ENCODE data around the gene NPR1. TPM values are rescaled to one million over a fixed set of nuclear protein-coding genes. Genes with fewer than 3 reads are reported as not detected.

NPR1 gene
- total and polyA plus RNA-seq, 2 of the 13 experiments (the other 11 are each of a cell fraction or from before 2014, with no cell fraction given): not detected

DNA sequence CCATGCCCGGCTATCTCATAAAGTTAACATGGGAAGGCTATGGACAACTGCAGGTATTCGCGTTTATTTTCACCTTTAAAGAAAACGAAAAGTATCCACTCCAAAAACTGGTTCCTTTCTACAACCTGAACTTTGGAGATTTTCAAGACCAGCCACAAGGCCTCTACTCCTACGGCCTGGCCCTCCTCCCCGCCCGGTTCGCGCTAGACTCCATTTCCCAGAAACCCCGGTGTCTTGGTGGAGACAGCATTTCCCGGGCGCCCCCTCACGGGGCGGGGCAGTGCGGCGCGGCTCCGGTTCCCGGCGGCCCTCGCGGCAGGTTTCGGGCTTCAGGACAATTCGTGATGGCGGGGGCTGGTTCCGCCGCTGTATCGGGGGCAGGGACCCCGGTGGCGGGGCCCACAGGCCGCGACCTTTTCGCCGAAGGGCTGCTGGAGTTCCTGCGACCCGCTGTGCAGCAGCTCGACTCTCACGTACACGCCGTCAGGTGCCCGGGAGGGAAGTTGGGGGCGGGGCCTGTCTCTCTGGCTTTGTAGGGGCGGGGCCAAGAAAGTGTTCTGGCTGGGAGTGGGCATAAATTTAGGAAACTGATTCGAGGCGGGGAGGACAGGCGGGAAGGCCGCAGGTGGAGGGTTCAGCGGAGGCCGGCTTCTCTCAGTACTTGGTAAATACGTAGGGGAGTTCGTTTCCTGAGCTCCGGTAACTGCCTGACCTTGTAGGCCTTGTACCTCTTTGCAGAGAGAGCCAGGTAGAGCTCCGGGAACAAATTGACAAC, 19.9 kb upstream of the NPR1 start, which contains the start of gene SNAPIN (continued):
- TF ChIP-seq, protein P1, sequence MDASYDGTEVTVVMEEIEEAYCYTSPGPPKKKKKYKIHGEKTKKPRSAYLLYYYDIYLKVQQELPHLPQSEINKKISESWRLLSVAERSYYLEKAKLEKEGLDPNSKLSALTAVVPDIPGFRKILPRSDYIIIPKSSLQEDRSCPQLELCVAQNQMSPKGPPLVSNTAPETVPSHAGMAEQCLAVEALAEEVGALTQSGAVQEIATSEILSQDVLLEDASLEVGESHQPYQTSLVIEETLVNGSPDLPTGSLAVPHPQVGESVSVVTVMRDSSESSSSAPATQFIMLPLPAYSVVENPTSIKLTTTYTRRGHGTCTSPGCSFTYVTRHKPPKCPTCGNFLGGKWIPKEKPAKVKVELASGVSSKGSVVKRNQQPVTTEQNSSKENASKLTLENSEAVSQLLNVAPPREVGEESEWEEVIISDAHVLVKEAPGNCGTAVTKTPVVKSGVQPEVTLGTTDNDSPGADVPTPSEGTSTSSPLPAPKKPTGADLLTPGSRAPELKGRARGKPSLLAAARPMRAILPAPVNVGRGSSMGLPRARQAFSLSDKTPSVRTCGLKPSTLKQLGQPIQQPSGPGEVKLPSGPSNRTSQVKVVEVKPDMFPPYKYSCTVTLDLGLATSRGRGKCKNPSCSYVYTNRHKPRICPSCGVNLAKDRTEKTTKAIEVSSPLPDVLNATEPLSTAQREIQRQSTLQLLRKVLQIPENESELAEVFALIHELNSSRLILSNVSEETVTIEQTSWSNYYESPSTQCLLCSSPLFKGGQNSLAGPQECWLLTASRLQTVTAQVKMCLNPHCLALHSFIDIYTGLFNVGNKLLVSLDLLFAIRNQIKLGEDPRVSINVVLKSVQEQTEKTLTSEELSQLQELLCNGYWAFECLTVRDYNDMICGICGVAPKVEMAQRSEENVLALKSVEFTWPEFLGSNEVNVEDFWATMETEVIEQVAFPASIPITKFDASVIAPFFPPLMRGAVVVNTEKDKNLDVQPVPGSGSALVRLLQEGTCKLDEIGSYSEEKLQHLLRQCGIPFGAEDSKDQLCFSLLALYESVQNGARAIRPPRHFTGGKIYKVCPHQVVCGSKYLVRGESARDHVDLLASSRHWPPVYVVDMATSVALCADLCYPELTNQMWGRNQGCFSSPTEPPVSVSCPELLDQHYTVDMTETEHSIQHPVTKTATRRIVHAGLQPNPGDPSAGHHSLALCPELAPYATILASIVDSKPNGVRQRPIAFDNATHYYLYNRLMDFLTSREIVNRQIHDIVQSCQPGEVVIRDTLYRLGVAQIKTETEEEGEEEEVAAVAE (CRISPR knock-in tag; IDR thresholded peaks at IDR 0.05; ENCODE audit: borderline replicate concordance): peak; percentile 94
- TF ChIP-seq SSRP1 (CRISPR knock-in tag; IDR thresholded peaks at IDR 0.05) (no peak), CHCHD3 (CRISPR knock-in tag; IDR thresholded peaks at IDR 0.05) (no peak), ETV5 (CRISPR knock-in tag; IDR thresholded peaks at IDR 0.05; ENCODE audit: borderline replicate concordance) (no peak; the same call in 1 of the 2 replicates), ISX (CRISPR knock-in tag; conservative IDR thresholded peaks at IDR 0.05) (no peak), ZNF468 (CRISPR knock-in tag; IDR thresholded peaks at IDR 0.05) (no peak), PHF20 (CRISPR knock-in tag; IDR thresholded peaks at IDR 0.05) (peak; percentile 75), ZNF121 (CRISPR knock-in tag; IDR thresholded peaks at IDR 0.05) (no peak), ZNF224 (CRISPR knock-in tag; IDR thresholded peaks at IDR 0.05) (peak; percentile 84; the same call in 1 of the 2 replicates), MBNL3 (CRISPR knock-in tag; conservative IDR thresholded peaks at IDR 0.05) (no peak), ZNF180 (CRISPR knock-in tag; IDR thresholded peaks at IDR 0.05; ENCODE audit: borderline replicate concordance, low read depth) (no peak), NFYB (CRISPR knock-in tag; IDR thresholded peaks at IDR 0.05) (no peak; the same call in 1 of the 2 replicates), ZNF205 (CRISPR knock-in tag; IDR thresholded peaks at IDR 0.05) (no peak), EED (CRISPR knock-in tag; IDR thresholded peaks at IDR 0.05) (no peak), SIX1 (CRISPR knock-in tag; IDR thresholded peaks at IDR 0.05; ENCODE audit: borderline replicate concordance) (no peak), KLF13 (CRISPR knock-in tag; IDR thresholded peaks at IDR 0.05) (no peak)
- TF ChIP-seq, protein P2, sequence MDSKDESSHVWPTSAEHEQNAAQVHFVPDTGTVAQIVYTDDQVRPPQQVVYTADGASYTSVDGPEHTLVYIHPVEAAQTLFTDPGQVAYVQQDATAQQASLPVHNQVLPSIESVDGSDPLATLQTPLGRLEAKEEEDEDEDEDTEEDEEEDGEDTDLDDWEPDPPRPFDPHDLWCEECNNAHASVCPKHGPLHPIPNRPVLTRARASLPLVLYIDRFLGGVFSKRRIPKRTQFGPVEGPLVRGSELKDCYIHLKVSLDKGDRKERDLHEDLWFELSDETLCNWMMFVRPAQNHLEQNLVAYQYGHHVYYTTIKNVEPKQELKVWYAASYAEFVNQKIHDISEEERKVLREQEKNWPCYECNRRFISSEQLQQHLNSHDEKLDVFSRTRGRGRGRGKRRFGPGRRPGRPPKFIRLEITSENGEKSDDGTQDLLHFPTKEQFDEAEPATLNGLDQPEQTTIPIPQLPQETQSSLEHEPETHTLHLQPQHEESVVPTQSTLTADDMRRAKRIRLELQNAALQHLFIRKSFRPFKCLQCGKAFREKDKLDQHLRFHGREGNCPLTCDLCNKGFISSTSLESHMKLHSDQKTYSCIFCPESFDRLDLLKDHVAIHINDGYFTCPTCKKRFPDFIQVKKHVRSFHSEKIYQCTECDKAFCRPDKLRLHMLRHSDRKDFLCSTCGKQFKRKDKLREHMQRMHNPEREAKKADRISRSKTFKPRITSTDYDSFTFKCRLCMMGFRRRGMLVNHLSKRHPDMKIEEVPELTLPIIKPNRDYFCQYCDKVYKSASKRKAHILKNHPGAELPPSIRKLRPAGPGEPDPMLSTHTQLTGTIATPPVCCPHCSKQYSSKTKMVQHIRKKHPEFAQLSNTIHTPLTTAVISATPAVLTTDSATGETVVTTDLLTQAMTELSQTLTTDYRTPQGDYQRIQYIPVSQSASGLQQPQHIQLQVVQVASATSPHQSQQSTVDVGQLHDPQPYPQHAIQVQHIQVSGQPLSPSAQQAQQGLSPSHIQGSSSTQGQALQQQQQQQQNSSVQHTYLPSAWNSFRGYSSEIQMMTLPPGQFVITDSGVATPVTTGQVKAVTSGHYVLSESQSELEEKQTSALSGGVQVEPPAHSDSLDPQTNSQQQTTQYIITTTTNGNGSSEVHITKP (CRISPR knock-in tag; IDR thresholded peaks at IDR 0.05; ENCODE audit: low read depth): no peak
- TF ChIP-seq, protein P3, sequence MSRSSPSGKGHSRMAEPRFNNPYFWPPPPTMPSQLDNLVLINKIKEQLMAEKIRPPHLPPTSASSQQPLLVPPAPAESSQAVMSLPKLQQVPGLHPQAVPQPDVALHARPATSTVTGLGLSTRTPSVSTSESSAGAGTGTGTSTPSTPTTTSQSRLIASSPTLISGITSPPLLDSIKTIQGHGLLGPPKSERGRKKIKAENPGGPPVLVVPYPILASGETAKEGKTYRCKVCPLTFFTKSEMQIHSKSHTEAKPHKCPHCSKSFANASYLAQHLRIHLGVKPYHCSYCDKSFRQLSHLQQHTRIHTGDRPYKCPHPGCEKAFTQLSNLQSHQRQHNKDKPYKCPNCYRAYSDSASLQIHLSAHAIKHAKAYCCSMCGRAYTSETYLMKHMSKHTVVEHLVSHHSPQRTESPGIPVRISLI (CRISPR knock-in tag; IDR thresholded peaks at IDR 0.05; ENCODE audit: borderline replicate concordance): no peak
- TF ChIP-seq, protein P4, sequence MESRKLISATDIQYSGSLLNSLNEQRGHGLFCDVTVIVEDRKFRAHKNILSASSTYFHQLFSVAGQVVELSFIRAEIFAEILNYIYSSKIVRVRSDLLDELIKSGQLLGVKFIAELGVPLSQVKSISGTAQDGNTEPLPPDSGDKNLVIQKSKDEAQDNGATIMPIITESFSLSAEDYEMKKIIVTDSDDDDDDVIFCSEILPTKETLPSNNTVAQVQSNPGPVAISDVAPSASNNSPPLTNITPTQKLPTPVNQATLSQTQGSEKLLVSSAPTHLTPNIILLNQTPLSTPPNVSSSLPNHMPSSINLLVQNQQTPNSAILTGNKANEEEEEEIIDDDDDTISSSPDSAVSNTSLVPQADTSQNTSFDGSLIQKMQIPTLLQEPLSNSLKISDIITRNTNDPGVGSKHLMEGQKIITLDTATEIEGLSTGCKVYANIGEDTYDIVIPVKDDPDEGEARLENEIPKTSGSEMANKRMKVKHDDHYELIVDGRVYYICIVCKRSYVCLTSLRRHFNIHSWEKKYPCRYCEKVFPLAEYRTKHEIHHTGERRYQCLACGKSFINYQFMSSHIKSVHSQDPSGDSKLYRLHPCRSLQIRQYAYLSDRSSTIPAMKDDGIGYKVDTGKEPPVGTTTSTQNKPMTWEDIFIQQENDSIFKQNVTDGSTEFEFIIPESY (CRISPR knock-in tag; IDR thresholded peaks at IDR 0.05): no peak

Measured in HepG2 (cell line).